H1 (cell line): ENCODE measurements around the gene RAET1E. TPM values are rescaled to one million over a fixed set of nuclear protein-coding genes. Genes with fewer than 3 reads are reported as not detected.

Experiments
- EZH2 ChIP-seq: fragments of 200-600 bp; sonication (generic); IDR thresholded peaks from 2 replicates; pipeline ENCODE4 v1.7.1; 2012; ENCODE audit warnings: low read depth, mild to moderate bottlenecking, moderate library complexity, low read length, inconsistent platforms; ENCODE audit not compliant: severe bottlenecking
- GTF2F1 ChIP-seq: IDR thresholded peaks from 2 replicates; pipeline ENCODE4 v1.6.1; 2012; ENCODE audit warnings: low read depth, low read length, improper control_type of control experiment, borderline replicate concordance
- KDM1A ChIP-seq: fragments of 200-600, 300-600 bp; sonication (generic); IDR thresholded peaks from 2 replicates; pipeline ENCODE4 v1.7.1; 2016; ENCODE audit warnings: mild to moderate bottlenecking, low read length, borderline replicate concordance
- KDM4A ChIP-seq: IDR thresholded peaks from one replicate; pipeline ENCODE4 v1.7.1; 2012; ENCODE audit warnings: low read depth, mild to moderate bottlenecking, moderate library complexity, low read length, inconsistent platforms; ENCODE audit not compliant: severe bottlenecking
- POLR2AphosphoS5 ChIP-seq: IDR thresholded peaks from 2 replicates; pipeline ENCODE4 v1.6.1; 2011; ENCODE audit warnings: low read depth, low read length
- polyA plus RNA-seq, 7 experiments: library from polyadenylated mRNA; depleted of rRNA in 3 of 7; stranded (reverse) in 5 of 7; unstranded in 2 of 7; fragments of >200 nt in 5 of 7; fragments of 200-250 nt in 2 of 7; gene quantifications; 1 replicate in 5 of 7; 2 replicates in 1 of 7; 4 replicates in 1 of 7; pipeline versions ENCODE4 v1.2.1 to v1.2.3, GENCODE V29; 2011 to 2013; ENCODE audit warnings: missing spikeins in 2 of 7, mixed read lengths in 2 of 7
- total RNA-seq: library from RNA; stranded (reverse); fragmentation: NEBNext Ultra II Directional; extraction: Animal tissue kit (Norgen Biotek cat#: 25700); gene quantifications from 2 replicates; pipeline ENCODE4 v1.2.1, GENCODE V29; 2021

RAET1E gene
- total and polyA plus RNA-seq, 2 of the 8 experiments (the other 6 are each of a cell fraction or from before 2014, with no cell fraction given): not detected

- TF ChIP-seq GTF2F1 (no peak), EZH2 (no peak), KDM1A (no peak), KDM4A (no peak), POLR2AphosphoS5 (no peak)
Measured at GRCh38 chr6:149921361-149921760, 23.4 kb upstream of the RAET1E start (continued).
